ENCODE results near the gene MINDY3. TPM values are rescaled to one million over a fixed set of nuclear protein-coding genes. Genes with fewer than 3 reads are reported as not detected.
"Not testable (repeated sequence)": the region's sequence is repeated elsewhere in the genome, so short reads cannot be mapped to it uniquely, and the experiment has no call there.

The MINDY3 gene
- total RNA-seq, 1 donor: 5.1 TPM

DNA sequence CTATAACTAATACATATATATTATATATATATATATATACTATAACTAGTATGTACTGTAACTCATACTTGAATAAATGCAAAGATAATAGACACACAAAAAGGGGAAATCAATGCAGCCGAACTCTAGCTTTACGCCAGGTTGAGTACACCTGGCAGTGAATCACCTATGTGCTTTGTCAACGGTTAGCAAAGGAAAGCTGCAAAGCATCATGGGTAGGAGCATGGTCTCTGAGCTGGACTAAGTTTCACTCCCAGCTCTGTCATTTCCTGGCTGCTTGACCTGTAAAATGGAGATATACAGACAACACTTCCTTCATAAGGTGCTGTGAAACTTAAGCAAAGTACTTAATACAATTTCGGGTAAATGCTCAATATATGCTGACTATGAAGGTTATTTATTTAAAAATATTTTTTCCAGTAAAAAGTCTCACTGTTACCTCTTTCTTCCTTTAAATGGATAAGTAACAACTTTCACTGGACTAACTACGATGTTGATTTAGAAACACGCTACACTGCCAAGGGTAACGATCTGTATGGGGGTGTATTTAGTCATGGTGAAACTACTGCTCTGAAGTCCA is 78.8 kb downstream of the MINDY3 start:
- no peak for DNase-seq (ENCODE audit: low read depth in 2 of 3, low spot score in 2 of 3)

DNA sequence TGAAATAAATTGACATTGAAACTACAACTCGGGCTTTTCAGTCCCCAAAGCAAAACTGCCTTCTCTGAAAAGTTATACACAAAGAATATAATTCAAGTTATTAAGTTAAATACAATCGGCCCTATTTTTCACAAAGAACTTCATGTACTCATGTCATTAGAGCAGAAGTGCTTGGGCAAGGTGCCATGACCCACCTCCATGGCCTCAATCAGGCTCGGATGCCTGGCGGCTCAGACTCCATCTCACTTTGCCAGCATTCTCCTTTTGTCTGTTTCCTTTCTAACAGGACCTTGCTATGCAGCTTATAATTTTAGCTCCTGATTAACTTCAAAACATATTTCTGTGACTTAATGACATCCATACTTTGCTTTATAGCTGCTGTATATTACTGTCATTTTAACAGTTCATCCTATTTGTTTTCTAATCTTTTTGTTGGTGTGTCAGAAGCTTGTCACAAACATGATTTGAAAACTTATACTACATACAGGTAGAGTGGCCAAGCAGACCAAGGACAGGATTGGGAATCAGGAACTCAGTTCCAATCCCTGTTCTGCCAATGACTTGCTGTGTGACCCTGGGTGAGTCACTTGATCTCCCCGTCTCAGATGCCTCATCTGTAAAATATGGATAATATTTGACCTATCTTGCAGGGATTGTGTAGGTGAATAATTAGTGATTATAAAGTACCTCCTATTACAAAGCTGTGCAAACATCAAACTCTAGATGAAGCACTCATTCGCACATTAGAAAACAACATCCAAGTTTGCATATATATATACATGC is 79.8 kb downstream of the MINDY3 start:
- DNase-seq (ENCODE audit: low read depth in 2 of 3, low spot score in 2 of 3): no peak

DNA sequence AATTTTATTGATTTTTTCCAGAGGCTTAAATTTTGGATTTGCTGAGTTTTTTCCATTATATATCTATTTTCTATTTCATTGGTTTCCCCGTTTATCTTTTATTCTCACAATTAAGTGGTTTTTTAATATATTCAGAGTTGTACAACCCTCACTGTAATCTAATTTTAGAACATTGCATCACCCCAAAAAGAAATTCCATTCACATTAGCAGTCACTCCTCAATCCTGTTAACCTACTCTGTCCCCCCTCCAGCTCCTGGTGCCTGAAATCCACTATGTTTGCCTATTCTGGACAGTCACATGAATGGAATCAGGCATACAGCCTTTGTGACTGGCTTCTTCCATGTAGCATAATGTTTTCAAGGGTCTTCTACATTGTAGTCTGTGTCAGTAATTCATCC is 84.8 kb downstream of the MINDY3 start:
- no peak for DNase-seq (ENCODE audit: low read depth in 2 of 3, low spot score in 2 of 3)

DNA sequence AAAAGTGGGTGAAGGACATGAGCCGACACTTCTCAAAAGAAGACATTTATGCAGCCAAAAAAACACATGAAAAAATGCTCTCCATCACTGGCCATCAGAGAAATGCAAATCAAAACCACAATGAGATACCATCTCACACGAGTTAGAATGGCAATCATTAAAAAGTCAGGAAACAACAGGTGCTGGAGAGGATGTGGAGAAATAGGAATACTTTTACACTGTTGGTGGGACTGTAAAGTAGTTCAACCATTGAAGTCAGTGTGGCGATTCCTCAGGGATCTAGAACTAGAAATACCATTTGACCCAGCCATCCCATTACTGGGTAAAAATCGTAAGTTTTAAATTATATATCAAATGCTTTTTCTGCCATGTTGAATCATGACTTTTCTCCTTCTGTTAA is 85.8 kb downstream of the MINDY3 start:
- DNase-seq (ENCODE audit: low read depth in 2 of 3, low spot score in 2 of 3): not testable (repeated sequence)

DNA sequence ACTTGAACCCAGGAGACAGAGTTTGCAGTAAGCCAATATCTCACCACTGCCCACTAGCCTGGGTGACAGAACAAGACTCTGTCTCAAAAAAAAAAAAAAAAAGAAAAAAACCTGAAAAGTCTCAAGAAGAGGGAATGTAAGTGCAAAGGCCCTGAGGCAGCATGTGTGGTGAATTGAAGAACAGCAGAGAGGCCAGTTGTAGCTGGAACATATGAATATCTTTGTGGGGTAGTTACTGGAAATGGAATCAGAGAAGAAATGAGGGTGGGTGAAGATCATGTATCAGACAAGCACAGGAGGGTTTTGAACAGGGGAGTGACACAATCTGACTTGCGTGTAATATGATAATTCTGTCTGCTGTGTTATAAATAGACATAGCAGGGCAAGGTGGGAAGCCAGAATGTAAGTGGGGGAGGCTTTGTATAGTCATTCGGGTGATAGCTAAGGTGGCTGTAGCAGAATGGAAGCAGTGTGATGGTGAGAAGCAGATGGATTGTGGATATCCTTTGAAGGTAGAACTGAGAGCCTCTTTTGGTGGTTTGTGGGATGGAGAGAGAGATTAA is 95.3 kb downstream of the MINDY3 start:
- no peak for DNase-seq (ENCODE audit: low read depth in 2 of 3, low spot score in 2 of 3)

DNA sequence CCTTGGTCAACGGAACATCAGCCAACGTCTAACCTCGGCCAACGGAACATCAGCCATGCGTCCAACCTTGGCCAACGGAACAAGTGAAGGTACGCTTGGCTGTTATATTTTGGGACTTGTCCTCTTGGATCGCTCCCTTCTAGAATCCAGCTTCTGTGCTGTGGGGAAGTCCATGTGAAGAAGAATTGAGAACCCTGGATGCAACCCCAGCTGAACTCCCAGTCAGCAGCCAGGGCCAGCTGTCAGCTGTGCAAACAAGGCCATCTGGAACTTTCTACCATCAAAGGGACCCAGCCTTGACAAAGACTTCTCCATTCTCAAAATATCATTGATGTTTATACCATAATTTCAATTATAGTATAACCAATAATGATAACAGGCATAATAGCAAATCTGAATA is 97.3 kb downstream of the MINDY3 start:
- DNase-seq (ENCODE audit: low read depth in 2 of 3, low spot score in 2 of 3): no peak

DNA sequence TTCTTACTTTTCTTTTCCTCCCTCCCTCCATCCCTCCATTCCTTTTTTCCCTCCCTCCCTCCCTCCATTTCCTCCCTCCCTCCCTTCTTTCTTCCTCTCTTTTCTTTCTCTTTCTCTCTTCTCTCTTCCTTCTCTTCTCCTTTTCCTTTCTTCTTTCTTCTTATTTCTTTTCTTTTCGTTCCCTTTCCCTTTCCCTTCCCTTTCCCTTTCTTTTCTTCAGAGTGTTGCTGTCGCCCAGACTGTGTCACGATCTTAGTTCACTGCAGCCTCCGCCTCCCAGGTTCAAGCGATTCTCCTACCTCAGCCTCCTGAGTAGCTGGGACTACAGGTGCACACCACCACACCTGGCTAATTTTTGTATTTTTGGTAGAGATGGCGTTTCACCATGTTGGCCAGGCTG is 98.1 kb downstream of the MINDY3 start:
- not testable (repeated sequence) for DNase-seq (ENCODE audit: low read depth in 2 of 3, low spot score in 2 of 3)

DNA sequence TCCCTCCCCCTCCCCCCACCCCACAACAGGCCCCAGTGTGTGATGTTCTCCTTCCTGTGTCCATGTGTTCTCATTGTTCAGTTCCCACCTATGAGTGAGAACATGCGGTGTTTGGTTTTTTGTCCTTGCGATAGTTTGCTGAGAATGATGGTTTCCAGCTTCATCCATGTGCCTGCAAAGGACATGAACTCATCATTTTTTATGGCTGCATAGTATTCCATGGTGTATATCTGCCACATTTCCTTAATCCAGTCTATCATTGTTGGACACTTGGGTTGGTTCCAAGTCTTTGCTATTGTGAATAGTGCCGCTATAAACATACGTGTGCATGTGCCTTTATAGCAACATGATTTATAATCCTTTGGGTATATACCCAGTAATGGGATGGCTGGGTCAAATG is 99.1 kb downstream of the MINDY3 start:
- not testable (repeated sequence) for DNase-seq (ENCODE audit: low read depth in 2 of 3, low spot score in 2 of 3)

DNA sequence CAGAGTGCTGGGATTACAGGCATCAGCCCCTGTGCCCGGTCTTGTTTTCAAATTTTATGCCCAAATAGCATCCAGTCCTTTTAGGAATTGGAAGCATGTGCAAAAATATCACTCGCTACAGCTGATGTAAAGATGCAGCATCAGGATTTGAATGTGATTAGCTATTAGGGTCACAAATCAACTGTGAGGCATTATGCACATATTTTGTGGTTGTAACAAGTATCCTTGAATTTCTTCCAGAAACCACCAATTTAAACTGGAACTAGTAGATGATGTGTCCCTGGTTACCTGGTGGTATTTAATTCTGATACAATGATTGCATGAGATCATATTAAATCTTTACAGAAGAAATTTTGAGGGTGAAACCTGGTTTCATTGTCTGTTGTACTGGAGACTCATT is 99.6 kb downstream of the MINDY3 start:
- no peak for DNase-seq (ENCODE audit: low read depth in 2 of 3, low spot score in 2 of 3)

DNA sequence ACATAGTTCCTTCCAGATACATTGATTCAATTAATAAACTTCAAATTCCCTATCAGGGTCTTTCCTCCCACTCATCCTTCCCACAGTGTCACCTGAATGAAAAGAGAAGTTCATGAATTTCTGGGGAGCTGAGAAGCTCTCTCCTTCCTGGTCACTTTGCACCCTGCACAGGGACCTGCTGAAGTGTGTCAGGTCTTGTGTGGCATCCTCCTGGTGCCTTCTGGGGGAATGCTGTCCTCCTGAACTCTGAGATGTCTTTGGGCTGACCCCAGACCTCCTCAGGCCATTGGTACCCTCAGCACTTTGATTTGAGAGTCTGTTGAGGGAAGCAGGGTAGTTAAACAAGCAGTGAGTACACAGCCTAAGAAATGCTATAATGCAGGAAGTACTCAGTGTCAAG is 101.0 kb downstream of the MINDY3 start:
- DNase-seq (ENCODE audit: low read depth in 2 of 3, low spot score in 2 of 3): no peak

DNA sequence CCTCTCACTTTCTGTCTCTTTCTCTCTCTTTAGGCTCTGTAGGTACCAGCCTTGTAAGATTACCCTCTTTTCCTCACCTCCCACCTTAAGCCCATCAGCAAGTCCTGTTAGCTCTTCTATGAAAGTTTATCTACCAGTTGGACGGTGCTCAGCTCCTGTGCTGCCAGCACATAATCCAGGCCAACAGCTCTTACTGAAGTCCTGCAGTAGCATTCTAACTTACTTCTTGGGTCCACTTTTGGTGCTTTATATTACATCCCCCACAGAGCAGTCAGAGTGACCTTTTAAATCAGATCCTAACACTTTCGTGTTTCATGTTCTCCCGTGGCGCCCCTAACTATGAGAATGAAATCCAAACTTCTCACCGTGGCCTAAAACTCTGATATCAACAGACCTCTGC is 101.7 kb downstream of the MINDY3 start:
- DNase-seq (ENCODE audit: low read depth in 2 of 3, low spot score in 2 of 3): no peak

DNA sequence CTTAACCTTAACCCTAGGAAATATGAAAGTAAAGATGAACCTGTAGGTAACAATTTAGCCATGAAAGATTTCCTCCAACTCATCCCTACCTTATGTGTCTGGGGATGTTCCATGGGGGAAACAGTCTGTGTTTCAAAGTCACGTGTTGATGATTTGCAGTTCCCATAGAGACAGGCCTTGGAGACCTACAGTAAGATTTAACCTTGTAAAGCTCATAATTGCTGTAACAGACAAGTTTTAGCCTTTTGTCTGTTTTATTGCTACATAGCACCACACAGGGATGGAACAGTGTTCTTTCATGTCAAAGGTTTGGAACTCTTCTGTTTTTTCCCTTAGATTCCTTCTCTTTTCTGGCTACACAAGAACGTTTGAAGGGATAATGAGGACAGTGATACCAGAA is 105.4 kb downstream of the MINDY3 start:
- no peak for DNase-seq (ENCODE audit: low read depth in 2 of 3, low spot score in 2 of 3)

DNA sequence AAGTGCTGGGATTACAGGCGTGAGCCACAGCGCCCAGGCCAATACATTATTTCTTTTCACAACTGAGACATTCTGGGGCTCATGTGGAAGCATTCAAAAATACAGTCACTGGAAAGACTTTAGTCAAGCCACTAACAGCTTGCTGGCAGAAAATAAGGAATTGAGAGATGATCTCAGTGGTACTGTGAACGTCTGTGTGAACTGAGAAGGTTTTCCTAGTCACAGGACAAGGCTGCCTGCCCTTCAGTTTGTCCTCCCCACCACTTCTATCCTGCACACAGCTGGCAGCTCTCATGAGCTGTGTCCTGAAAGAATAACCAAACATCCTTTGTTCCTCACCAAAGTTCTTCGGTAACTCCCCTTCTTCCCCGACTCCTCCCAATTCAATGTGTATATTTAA is 109.3 kb downstream of the MINDY3 start:
- DNase-seq (ENCODE audit: low read depth in 2 of 3, low spot score in 2 of 3): no peak

DNA sequence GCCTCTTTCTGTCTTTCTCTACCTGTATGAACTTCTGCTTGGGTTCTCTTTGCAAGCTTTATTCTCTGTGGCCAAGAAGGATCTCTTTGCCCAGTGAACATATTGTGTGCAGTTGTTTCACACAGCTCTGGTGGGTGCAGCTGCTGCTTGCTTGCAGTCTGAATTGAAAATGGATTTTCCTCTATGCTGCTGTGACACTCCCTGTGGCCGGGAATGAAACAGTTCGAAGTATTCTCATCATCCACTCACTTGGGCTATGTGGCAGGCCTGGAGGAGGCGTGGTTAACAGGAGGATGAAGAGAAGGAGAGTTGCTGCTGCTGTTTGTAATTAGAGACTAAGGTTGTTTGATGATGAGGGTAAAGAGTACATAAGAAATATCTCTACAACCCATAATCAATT is 112.2 kb downstream of the MINDY3 start:
- DNase-seq (ENCODE audit: low read depth in 2 of 3, low spot score in 2 of 3): no peak

DNA sequence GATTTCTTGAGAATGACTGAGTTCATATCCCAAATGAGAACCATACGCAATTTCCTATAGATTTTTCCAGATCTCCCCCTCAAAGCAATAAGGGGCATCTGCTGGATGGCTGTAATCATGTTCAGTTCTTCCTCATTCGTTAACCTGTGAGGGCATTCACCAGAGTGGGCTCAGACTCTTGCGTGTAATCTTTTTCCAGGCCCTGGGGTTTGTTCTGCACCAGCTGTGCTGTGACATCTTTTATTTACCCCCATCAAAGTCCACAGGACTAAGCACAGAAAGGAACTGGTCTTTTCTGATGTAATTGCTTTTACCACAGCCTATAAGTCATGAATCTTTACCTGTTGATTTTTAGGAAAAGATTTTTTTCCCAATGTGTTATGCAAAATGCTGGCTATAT is 112.7 kb downstream of the MINDY3 start:
- no peak for DNase-seq (ENCODE audit: low read depth in 2 of 3, low spot score in 2 of 3)

DNA sequence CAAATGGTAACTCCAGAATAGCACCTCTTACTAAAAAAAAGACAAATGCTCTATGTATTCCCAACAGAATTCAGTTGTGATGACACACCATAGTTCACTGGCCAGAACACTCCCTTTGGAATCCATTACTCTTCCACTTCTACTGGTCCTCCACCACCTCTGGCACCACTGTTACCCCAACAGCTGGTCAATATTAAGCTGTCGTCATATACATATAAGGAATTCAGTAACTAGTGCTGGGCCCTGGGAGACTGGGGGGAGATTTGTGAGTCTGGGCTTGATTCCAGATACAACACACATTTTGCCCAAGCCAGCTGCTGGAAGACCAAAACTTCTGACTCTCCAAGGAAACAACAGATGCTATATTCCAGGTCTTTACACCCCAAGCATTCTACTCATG is 114.6 kb downstream of the MINDY3 start:
- DNase-seq (ENCODE audit: low read depth in 2 of 3, low spot score in 2 of 3): no peak

DNA sequence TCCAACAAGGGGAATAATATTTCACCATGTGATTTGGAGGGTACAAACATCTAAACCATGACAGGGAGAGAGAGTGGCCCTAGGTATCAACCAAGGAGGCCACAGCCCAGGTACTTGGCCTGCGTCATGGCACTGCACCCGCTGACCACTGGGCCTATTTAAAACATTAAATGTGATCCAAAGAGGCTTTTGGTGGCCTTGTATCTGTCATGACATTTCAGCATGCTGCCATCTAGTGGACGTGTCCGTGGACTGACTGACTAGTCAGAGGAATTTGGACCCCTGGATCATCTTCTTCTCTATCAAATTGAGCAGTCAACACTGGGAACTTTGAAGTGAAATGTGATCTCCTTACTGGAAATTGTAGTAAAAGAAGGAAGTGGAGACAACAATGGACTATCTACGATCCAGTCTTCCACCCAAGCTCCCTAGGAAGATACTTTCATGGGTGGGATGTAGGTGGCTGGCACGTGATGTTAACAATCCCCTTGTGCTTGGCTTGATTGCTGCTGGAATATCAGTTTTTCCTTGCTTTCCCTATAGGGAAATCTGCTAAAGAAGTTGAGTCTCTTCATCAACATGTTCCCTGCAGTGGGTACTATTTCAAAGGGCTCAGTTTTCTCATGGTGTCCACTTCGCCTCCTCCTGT is 116.0 kb downstream of the MINDY3 start:
- peak in 2 of 3 donors; percentile 40 to 60 for DNase-seq (ENCODE audit: low read depth in 2 of 3, low spot score in 2 of 3)

DNA sequence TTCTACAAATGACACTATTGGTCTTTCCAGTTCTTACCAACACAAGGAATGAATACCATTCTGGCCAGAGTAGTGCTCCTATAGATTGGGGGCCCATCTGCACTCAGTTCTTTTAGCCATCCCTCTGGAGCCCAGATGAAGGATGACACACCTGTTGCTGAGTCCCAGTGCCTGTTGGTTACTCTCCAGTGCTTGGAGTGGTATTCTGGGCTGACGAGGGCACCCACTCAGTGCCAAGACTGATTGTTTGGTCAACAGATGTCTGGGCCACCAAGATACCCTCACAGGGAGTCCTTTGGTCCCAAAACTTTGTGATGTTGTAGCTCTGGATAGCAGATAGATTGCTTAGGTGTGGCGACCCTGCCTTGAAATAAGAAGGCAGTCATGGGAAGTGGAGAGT is 116.9 kb downstream of the MINDY3 start:
- no peak for DNase-seq (ENCODE audit: low read depth in 2 of 3, low spot score in 2 of 3)

DNA sequence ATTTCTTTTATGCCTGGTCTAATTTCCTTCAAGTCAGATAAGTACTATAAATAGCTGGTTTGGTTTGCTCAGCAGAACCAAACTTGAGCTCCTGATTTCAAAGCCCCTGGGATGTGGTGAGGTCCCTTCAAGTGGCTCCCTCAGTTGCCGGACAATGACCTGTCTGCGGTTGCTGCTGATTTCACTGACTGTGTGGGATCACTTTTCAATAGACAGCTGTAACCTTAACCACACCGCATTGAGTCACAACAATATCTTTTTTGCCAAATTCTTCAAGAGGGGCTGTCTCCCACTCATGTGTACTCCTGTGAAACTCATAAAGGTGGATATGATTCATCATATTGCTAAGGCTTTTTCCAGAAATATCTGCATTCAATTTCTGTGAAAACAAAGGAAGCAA is 117.5 kb downstream of the MINDY3 start:
- DNase-seq (ENCODE audit: low read depth in 2 of 3, low spot score in 2 of 3): no peak

DNA sequence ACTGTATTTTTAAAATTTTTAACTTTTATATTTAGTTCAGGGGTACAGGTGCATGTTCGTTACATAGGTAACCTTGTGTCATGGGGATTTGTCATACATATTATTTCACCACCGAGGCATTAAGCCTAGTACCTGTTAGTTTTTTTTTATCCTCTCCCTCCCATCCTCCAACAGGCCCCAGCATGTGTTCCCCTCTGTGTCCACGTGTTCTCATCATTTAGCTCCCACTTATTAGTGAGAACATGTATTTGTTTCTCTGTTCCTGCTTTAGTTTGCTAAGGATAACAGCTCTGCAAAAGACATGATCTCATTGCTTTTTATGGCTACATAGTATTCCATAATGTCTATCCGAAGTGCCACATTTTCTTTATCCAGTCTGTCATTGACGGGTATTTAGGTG is 118.2 kb downstream of the MINDY3 start:
- no peak for DNase-seq (ENCODE audit: low read depth in 2 of 3, low spot score in 2 of 3)

DNA sequence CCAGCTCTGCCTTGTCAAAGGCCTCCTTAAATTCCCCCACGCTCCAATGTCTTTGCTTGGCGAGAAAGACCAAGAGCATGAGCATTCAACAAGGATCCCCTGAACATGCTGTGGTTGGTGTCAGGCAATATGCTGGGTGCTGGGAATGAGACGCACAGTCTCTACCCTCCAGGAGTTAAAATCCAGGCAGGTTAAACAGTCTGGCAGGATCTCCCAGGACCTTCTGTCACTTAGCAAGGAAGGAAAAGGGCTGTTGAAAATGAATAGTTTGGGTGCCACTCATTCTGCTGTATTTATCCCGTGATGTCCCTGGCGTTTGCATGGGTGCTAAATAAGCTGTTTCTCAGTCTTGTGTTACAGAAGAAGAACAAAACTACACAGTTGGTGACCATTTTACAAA is 118.7 kb downstream of the MINDY3 start:
- DNase-seq (ENCODE audit: low read depth in 2 of 3, low spot score in 2 of 3): no peak

DNA sequence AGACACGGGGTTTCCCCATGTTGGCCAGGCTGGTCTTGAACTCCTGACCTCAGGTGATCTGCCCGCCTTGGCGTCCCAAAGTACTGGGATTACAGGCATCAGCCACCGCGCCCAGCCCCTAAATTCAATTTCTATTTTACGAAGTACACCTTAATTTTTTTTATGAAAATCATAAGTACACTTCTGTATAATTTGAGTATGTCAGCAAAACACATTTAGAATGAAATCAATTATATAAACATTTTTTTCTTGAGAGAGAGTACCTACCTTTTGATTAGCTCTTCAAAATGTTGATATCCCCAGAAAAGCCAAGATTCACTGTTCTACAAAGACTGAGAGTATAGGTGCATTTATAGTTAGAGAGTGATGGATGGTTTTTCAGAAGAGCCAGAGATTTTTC is 120.0 kb downstream of the MINDY3 start:
- DNase-seq (ENCODE audit: low read depth in 2 of 3, low spot score in 2 of 3): no peak
